ENCODE measurements around the gene CLCNKA.

DNA sequence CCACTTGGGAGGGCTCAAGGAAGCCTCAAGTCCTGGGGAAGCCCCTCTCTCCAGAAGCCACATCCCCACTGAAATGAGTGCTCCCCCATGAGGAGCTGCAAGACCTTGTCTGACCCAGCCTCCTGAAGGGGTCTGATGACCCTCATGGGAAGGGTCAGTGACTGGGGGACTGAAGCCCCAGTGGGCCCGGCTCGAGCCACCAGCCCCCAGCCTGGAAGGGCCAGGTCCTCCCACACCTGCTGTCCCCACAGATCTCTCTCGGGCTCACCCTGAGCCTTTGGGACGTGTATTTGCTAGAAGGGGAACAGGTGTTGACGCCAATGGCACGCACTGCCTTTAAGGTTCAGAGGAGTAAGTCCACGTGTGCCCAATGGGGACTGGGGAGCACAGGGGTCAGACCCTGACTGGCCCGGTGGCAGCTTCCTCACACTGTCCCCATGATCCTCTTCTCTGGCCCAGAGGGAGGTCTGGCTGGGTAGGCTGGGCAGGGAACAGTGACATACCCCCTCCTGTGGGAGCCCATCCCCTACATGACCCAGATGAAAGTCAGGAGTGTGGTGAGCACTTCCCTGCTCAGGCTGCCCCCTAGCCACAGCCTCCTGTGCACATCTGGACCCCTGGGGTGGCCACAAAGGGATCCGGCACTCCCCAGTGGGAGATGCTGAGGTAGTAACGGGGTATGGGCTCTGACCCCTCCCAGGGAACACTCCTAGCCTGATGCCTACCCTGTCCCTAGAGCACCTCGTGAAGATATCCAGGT is 30.2 kb upstream of the CLCNKA start:
- TF ChIP-seq CTCF (IDR thresholded peaks at IDR 0.05 in 2 of 3, conservative IDR thresholded peaks at IDR 0.05 in 1 of 3; ENCODE audit: borderline replicate concordance in 1 of 3, insufficient read depth in 1 of 3, low read depth in 2 of 3, low read length in 2 of 3) (no peak), POLR2A (IDR thresholded peaks at IDR 0.05; ENCODE audit: borderline replicate concordance, extremely low read depth, insufficient read depth, insufficient read length) (no peak), MAX (IDR thresholded peaks at IDR 0.05) (no peak), YY1 (IDR thresholded peaks at IDR 0.05; ENCODE audit: extremely low read depth, insufficient replicate concordance, low read depth, low read length) (no peak), FOSL1 (IDR thresholded peaks at IDR 0.05; ENCODE audit: low read depth) (no peak), RAD21 (IDR thresholded peaks at IDR 0.05; ENCODE audit: low read depth) (no peak), ELF1 (IDR thresholded peaks at IDR 0.05; ENCODE audit: borderline replicate concordance, low read depth) (no peak), POLR2AphosphoS5 (IDR thresholded peaks at IDR 0.05; ENCODE audit: low read depth, low read length) (no peak), EZH2 (IDR thresholded peaks at IDR 0.05) (no peak), SRF (IDR thresholded peaks at IDR 0.05; ENCODE audit: low read depth) (no peak), ZNF274 (IDR thresholded peaks at IDR 0.05; ENCODE audit: low read depth, low read length) (no peak), ZBTB33 (IDR thresholded peaks at IDR 0.05; ENCODE audit: extremely low read depth, insufficient replicate concordance, low read length) (no peak)
